IMR-90 (cell line): ENCODE results near the gene STK31. TPM values are rescaled to one million over a fixed set of nuclear protein-coding genes. Genes with fewer than 3 reads are reported as not detected.

Experiments used
- ATAC-seq: fragments of 200-7000 bp; cut with Tn5 transposase; 2 replicates; pipeline ENCODE4 v1.9.1; 2020; ENCODE audit warnings: low read depth, mild to moderate bottlenecking, moderate library complexity
- BruUV-seq: library from RNA; stranded (reverse); fragments of 400-500 nt; replicated peaks from 2 replicates; lab custom pipeline; 2021; lab: Mats Ljungman, UMichigan
- CTCF ChIA-PET: fragments of 300-600 bp; formaldehyde crosslinking; extraction: SDS; loops from one replicate; lab custom pipeline; 2021; ENCODE audit warnings: antibody characterized with exemption; lab: Yijun Ruan, JAX
- POLR2A ChIA-PET: fragments of 300-600 bp; sonication (Branson Sonifier 250); formaldehyde crosslinking; loops from one replicate; lab custom pipeline; 2022; ENCODE audit warnings: antibody characterized with exemption; ENCODE audit not compliant: unreplicated experiment; lab: Charles Lee
- DNase-seq: peaks from one replicate; pipeline ENCODE4 v3.0.0; 2013
- H2AFZ ChIP-seq: replicated peaks from 2 replicates; pipeline ENCODE3; 2013; ENCODE audit warnings: low read length, mild to moderate bottlenecking; ENCODE audit not compliant: poor library complexity
- H2AK5ac ChIP-seq: 2 replicates; pipeline ENCODE4 v1.6.1; 2013; ENCODE audit warnings: low read depth, low read length, inconsistent platforms
- H2AK9ac ChIP-seq: replicated peaks from 2 replicates; pipeline ENCODE3; 2013; ENCODE audit warnings: mild to moderate bottlenecking, low read depth, low read length, moderate library complexity; ENCODE audit not compliant: poor library complexity
- H2BK120ac ChIP-seq: 2 replicates; pipeline ENCODE4 v1.6.1; 2013; ENCODE audit warnings: low read depth, low read length, inconsistent platforms
- H2BK15ac ChIP-seq: 3 replicates; pipeline ENCODE4 v1.6.1; 2013; ENCODE audit warnings: low read depth, low read length, inconsistent platforms
- H2BK20ac ChIP-seq: 2 replicates; pipeline ENCODE4 v1.6.1; 2013; ENCODE audit warnings: low read depth, mild to moderate bottlenecking, inconsistent platforms, low read length, moderate library complexity
- H2BK5ac ChIP-seq: 2 replicates; pipeline ENCODE4 v1.6.1; 2013; ENCODE audit warnings: mild to moderate bottlenecking, low read depth, low read length, inconsistent platforms; ENCODE audit not compliant: poor library complexity, severe bottlenecking
- H3K14ac ChIP-seq: replicated peaks from 2 replicates; pipeline ENCODE4 v1.6.1; 2013; ENCODE audit warnings: low read depth, low read length, inconsistent platforms
- H3K18ac ChIP-seq: 2 replicates; pipeline ENCODE4 v1.6.1; 2013; ENCODE audit warnings: low read depth, low read length, control low read depth
- H3K23ac ChIP-seq: 2 replicates; pipeline ENCODE4 v1.6.1; 2013; ENCODE audit warnings: low read depth, low read length, inconsistent platforms
- H3K27ac ChIP-seq: 2 replicates; pipeline ENCODE4 v1.5.1; 2013; ENCODE audit warnings: mild to moderate bottlenecking, control low read depth, low read length; ENCODE audit not compliant: insufficient read depth
- H3K27me3 ChIP-seq: 2 replicates; pipeline ENCODE4 v1.6.1; 2013; ENCODE audit warnings: low read length; ENCODE audit not compliant: control insufficient read depth, insufficient read depth
- H3K36me3 ChIP-seq: 2 replicates; pipeline ENCODE4 v1.6.1; 2013; ENCODE audit warnings: low read length, mixed read lengths; ENCODE audit not compliant: control insufficient read depth, insufficient read depth
- H3K4ac ChIP-seq: 2 replicates; pipeline ENCODE4 v1.6.1; 2013; ENCODE audit warnings: low read depth, low read length, inconsistent platforms
- H3K4me1 ChIP-seq: 2 replicates; pipeline ENCODE4 v1.6.1; 2013; ENCODE audit warnings: low read length, mixed read lengths; ENCODE audit not compliant: control insufficient read depth, insufficient read depth
- H3K4me2 ChIP-seq: 2 replicates; pipeline ENCODE4 v1.6.1; 2013; ENCODE audit warnings: low read depth, mild to moderate bottlenecking, control low read depth, low read length, moderate library complexity
- H3K4me3 ChIP-seq: 2 replicates; pipeline ENCODE4 v1.5.1; 2013; ENCODE audit warnings: low read depth, mild to moderate bottlenecking, control low read depth, low read length, moderate library complexity; ENCODE audit not compliant: insufficient read depth
- H3K56ac ChIP-seq: 2 replicates; pipeline ENCODE4 v1.6.1; 2013; ENCODE audit warnings: low read length, inconsistent platforms; ENCODE audit not compliant: insufficient read depth; ENCODE audit errors: extremely low read depth
- H3K79me1 ChIP-seq, 2 experiments: 2 replicates each; pipeline ENCODE4 v1.6.1; 2013; ENCODE audit warnings: low read length in 2 of 2, inconsistent platforms in 1 of 2, low read depth in 1 of 2
- H3K9ac ChIP-seq: 2 replicates; pipeline ENCODE4 v1.6.1; 2013; ENCODE audit warnings: low read depth, low read length, control low read depth
- H3K9me1 ChIP-seq: 2 replicates; pipeline ENCODE4 v1.6.1; 2013; ENCODE audit warnings: low read length, inconsistent platforms; ENCODE audit not compliant: insufficient read depth
- H3K9me3 ChIP-seq: 2 replicates; pipeline ENCODE4 v1.6.1; 2013; ENCODE audit warnings: low read length; ENCODE audit not compliant: control insufficient read depth, insufficient read depth
- H4K20me1 ChIP-seq: 2 replicates; pipeline ENCODE4 v1.6.1; 2013; ENCODE audit warnings: low read length, inconsistent platforms; ENCODE audit not compliant: insufficient read depth
- H4K5ac ChIP-seq: 2 replicates; pipeline ENCODE4 v1.6.1; 2013; ENCODE audit warnings: mild to moderate bottlenecking, low read depth, low read length, control low read depth
- H4K8ac ChIP-seq, 2 experiments: 2 replicates each; pipeline ENCODE4 v1.6.1; 2013; ENCODE audit warnings: low read depth in 2 of 2, low read length in 2 of 2, control low read depth in 1 of 2, inconsistent platforms in 1 of 2
- H4K91ac ChIP-seq: 2 replicates; pipeline ENCODE4 v1.6.1; 2013; ENCODE audit warnings: low read depth, low read length, inconsistent platforms; ENCODE audit not compliant: insufficient read depth
- BHLHE40 ChIP-seq: fragments of 150-350 bp; IDR thresholded peaks from 2 replicates; pipeline ENCODE4 v1.6.1; 2016; ENCODE audit warnings: mild to moderate bottlenecking, low read depth, low read length
- FOS ChIP-seq: fragments of 150-350 bp; IDR thresholded peaks from 2 replicates; pipeline ENCODE4 v1.6.1; 2016; ENCODE audit warnings: low read depth, low read length
- MAFK ChIP-seq: IDR thresholded peaks from 2 replicates; pipeline ENCODE4 v1.6.1; 2012; ENCODE audit warnings: low read depth, low read length, improper control_type of control experiment
- MAZ ChIP-seq: IDR thresholded peaks from 2 replicates; pipeline ENCODE4 v1.6.1; 2012; ENCODE audit warnings: low read depth, mild to moderate bottlenecking, low read length, improper control_type of control experiment, moderate library complexity, borderline replicate concordance
- NFE2L2 ChIP-seq: fragments of 150-350 bp; IDR thresholded peaks from 2 replicates; pipeline ENCODE4 v1.6.1; 2016; ENCODE audit warnings: low read depth, mild to moderate bottlenecking, low read length
- RAD21 ChIP-seq: IDR thresholded peaks from 2 replicates; pipeline ENCODE4 v1.6.1; 2012; ENCODE audit warnings: low read length, improper control_type of control experiment
- RCOR1 ChIP-seq: IDR thresholded peaks from 2 replicates; pipeline ENCODE4 v1.6.1; 2012; ENCODE audit warnings: mild to moderate bottlenecking, low read length, improper control_type of control experiment; ENCODE audit not compliant: insufficient replicate concordance
- SMC3 ChIP-seq: fragments of 150-350 bp; IDR thresholded peaks from 2 replicates; pipeline ENCODE4 v1.6.1; 2016; ENCODE audit warnings: low read depth, mild to moderate bottlenecking, antibody characterized with exemption, low read length, moderate library complexity
- WGBS, 2 experiments: methylation state at CpG; one replicate each; pipeline versions ENCODE4 v1.1.5 to v1.1.7; 2013; ENCODE audit warnings: missing lambda C conversion rate in 2 of 2; ENCODE audit not compliant: insufficient read length in 1 of 2; ENCODE audit errors: extremely low coverage in 2 of 2; 5-methylcytosine and 5-hydroxymethylcytosine counted together
- dilution Hi-C: fragments of 300-500 bp; cut with HindIII; formaldehyde crosslinking; loops from one replicate; pipeline ENCODE4 v1.14.3; 2018; ENCODE audit warnings: low sequenced_read_pairs; ENCODE audit not compliant: unreplicated experiment
- in situ Hi-C: fragments of 300-500 bp; cut with MboI; formaldehyde crosslinking; loops from 3 replicates; pipeline ENCODE4 v1.14.3; 2019; ENCODE audit warnings: low sequenced_read_pairs, inconsistent platforms, mixed read lengths
- intact Hi-C: fragments of 100-400 bp; cut with micrococcal nuclease; formaldehyde crosslinking; loops from 2 replicates; pipeline ENCODE4 v1.10.0; 2022
- polyA plus RNA-seq, 3 experiments: library from polyadenylated mRNA; depleted of rRNA; stranded (reverse); fragments of >200 nt; gene quantifications; 2 replicates each; pipeline ENCODE4 v1.2.3, GENCODE V29; 2012; ENCODE audit warnings: low replicate concordance in 1 of 3
- total RNA-seq: library from RNA; depleted of rRNA; stranded (reverse); fragments of >200 nt; gene quantifications from 2 replicates; pipeline ENCODE4 v1.2.3, GENCODE V29; 2012

The STK31 gene
- total and polyA plus RNA-seq, 2 of the 4 experiments (the other 2 are of a cell fraction), result not detected

- TF ChIP-seq FOS, result no peak
Observed at GRCh38 chr7:23662124-23662983, 47.7 kb upstream of the STK31 start (continued).

- intact Hi-C loops, result no loop called here
- H3K56ac ChIP-seq, result no peak overlapping the region
- no peak for TF ChIP-seq RCOR1
- TF ChIP-seq NFE2L2, result no peak
- no peak for TF ChIP-seq MAFK
- no peak for TF ChIP-seq FOS
- no peak for TF ChIP-seq BHLHE40
- no peak for TF ChIP-seq SMC3
- no peak for TF ChIP-seq MAZ
- TF ChIP-seq RAD21, result no peak
- no peak overlapping the region for H3K4me2 ChIP-seq
- no peaks in the 10 kb centered on the region for H3K27me3 ChIP-seq
- no peak overlapping the region for H2AK5ac ChIP-seq
- H3K14ac ChIP-seq, result no peak overlapping the region
- no peaks in the 10 kb centered on the region for H3K9me1 ChIP-seq
- H3K4ac ChIP-seq, result no peak overlapping the region
- in situ Hi-C loops, result no loop called here
- ChIA-PET POLR2A (interaction anchor here (0.6 kb wide), 1 partner anchor 750 kb away, joined by 3 read pairs; no protein-coding TSS in a partner anchor), CTCF (no interaction called here)
- no peaks in the 10 kb centered on the region for H4K20me1 ChIP-seq
- ATAC-seq, result no peak
- no peak overlapping the region for H3K23ac ChIP-seq
- no peaks in the 10 kb centered on the region for H3K36me3 ChIP-seq
- peaks cover 1% of the 10 kb centered on the region; the same call in 1 of the 2 replicates for H3K4me1 ChIP-seq
- H4K5ac ChIP-seq, result no peak overlapping the region
- DNase-seq, result no peak
- no peaks in the 10 kb centered on the region for H3K79me1 ChIP-seq
- H3K18ac ChIP-seq, result no peak overlapping the region
- no peak overlapping the region for H4K91ac ChIP-seq
- no peak overlapping the region for H2BK20ac ChIP-seq
- no TSS peak for BruUV-seq
- WGBS, 2 experiments, result no CpG with 5 or more reads among the region's 2 CpGs
- dilution Hi-C loops, result no loop called here
- H2AFZ ChIP-seq, result no peak overlapping the region
- peaks cover 2% of the 10 kb centered on the region; the same call in 1 of the 2 replicates for H3K9me3 ChIP-seq
- H2BK15ac ChIP-seq, result no peak overlapping the region
- H3K27ac ChIP-seq, result no peak overlapping the region
- H3K9ac ChIP-seq, result no peak overlapping the region
- no peak overlapping the region for H2BK120ac ChIP-seq
- no peak overlapping the region for H4K8ac ChIP-seq
- H2AK9ac ChIP-seq, result no peak overlapping the region
- no peak overlapping the region for H3K4me3 ChIP-seq
- H2BK5ac ChIP-seq, result no peak overlapping the region
Observed at GRCh38 chr7:23662984-23663313, 47.1 kb upstream of the STK31 start.
